GM13976 (cell line): Measurements from ENCODE around the gene ZFYVE28.

Experiments used
- DNase-seq: peaks from one replicate; pipeline ENCODE4 v3.0.0; 2012; ENCODE audit warnings: low spot score
- in situ Hi-C: fragments of 300-500 bp; cut with MboI; formaldehyde crosslinking; loops from one replicate; pipeline ENCODE4 v1.12.0; 2022; ENCODE audit warnings: low sequenced_read_pairs, mixed read lengths, inconsistent platforms; ENCODE audit not compliant: unreplicated experiment
- TF ChIP-seq, protein P1 (sequence below): IDR thresholded peaks from 2 replicates; pipeline ENCODE4 v1.5.1; 2012; ENCODE audit warnings: borderline replicate concordance, mild to moderate bottlenecking; ENCODE audit not compliant: insufficient read depth; ENCODE audit errors: extremely low read depth, missing control alignments, control extremely low read depth

ZFYVE28 gene

DNA sequence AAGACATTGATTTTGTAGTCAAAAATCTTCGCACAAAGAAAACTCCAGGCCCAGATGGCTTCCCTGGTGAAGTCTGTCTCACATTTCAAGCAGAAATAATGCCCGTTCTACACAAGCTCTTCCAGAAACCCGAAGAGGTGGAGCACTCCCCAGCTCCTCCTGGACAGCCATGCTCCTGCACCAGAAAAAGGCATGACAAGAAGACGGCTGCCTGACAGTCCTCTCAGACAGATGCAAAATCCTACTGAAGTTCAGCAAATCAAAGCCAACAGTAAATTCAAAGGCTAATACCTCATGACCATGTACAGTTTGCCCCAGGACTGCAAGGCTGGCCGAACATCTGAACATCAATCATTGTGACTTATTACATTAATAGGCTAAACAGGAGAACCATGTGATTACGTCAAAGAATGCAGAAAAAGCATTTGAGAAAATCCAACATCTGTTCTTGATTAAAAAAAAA is 125.8 kb downstream of the ZFYVE28 start:
- DNase-seq, result no peak
- TF ChIP-seq, protein P1, sequence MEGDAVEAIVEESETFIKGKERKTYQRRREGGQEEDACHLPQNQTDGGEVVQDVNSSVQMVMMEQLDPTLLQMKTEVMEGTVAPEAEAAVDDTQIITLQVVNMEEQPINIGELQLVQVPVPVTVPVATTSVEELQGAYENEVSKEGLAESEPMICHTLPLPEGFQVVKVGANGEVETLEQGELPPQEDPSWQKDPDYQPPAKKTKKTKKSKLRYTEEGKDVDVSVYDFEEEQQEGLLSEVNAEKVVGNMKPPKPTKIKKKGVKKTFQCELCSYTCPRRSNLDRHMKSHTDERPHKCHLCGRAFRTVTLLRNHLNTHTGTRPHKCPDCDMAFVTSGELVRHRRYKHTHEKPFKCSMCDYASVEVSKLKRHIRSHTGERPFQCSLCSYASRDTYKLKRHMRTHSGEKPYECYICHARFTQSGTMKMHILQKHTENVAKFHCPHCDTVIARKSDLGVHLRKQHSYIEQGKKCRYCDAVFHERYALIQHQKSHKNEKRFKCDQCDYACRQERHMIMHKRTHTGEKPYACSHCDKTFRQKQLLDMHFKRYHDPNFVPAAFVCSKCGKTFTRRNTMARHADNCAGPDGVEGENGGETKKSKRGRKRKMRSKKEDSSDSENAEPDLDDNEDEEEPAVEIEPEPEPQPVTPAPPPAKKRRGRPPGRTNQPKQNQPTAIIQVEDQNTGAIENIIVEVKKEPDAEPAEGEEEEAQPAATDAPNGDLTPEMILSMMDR, result no peak
- in situ Hi-C loops, result no loop called here

DNA sequence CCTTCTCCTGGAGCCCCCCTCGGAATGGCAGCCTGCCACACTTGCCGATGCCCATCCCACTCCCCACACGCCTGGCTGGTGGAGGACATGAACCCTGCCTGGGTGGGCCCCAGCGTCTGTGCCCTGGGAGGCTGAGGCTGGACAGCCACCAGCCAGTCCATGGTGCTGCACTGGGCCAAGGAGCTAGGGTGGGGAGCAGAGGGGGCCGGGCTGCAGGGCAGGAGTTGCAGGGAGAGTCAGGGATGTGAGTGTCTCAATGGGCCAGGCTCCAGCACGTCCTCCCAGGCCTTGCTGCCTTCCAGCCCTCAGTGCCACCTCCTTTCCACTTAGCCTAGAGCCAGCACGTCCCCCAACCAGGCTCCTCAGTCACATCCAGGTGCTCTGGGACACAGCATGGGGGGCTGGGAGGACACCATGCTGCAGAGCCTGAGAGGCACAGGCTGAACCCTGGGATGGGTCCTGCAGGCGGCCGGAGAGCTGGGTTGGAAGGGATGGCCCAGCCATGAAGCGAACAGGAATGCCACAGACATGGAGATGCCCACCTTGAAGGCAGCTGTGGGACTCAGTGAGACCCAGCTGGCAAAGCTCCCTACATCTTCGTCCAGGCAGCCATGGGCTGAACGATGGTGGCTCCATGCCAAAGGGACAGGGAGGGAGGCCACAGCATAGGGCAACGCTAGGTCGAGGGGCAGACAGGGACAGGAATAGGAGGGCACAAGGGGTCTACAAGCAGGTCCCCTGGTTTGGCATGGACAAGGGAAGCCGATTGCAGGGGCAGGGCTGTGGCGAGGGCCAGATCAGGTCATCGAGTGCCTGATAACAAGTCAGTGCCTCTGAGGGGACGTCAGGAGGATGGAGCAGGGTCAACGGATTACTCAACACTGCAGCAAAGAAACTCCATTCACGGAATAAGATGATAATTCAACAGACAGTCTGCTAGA is 126.5 kb downstream of the ZFYVE28 start:
- TF ChIP-seq, protein P1, result no peak
- no peak for DNase-seq
- in situ Hi-C loops, result no loop called here

DNA sequence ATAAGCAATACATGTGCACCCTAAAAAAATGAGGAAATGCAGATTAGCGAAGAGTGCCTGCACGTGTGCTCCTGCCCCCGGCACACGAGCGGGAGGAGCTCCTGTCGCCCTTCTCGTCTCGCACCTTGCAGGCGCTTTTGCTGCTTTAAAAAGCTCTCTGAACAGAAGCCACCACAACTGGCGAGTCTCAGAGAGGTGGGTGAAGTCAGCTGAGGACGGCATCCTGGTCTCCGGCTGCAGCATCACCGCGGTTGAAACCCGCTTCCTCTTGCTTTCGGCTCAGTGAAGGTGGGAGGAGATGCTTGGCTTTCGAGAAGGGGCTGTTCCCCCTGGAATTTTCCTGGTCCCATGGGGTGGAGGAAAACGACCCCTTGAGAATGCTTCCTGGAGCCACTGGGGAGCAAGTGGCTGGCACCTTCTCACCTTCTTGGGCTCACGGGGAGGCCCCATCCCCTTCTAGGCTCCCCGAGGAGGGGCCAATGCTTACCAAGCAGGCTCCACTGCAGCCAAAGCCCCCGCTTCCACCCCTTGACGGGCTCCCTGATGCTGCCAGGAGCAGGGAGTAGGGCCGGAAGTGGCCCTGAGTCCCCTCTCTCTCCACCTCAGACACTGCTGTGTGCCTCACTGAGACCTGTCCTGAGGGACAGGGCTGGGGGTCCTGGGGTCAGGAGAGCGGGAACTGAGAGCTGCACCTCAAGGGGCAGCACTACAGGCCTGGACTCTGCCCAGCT is 127.3 kb downstream of the ZFYVE28 start:
- TF ChIP-seq, protein P1, result no peak
- peak; percentile 67 for DNase-seq
- in situ Hi-C loops, result no loop called here

DNA sequence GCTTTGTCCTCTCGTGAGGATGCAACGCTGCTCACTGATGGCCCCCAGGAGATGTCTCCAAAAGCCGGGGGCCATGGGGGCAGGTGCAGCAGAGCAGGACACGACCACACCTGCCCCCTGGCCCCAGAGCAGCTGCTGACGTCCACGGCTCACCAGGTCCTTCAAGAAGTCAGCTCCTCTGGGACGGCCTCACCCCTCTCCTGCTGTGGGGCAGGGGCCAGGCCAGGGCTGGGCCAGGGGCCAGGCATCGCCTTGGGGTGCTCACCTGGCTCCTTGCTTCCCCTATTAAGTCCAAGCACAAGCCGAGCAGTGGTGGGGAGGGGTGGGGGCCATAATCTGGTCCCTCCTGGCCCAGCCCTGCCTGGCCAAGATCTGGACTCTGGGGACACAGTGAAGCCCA is 128.0 kb downstream of the ZFYVE28 start:
- no peak for DNase-seq
- TF ChIP-seq, protein P1, result no peak
- in situ Hi-C loops, result no loop called here

DNA sequence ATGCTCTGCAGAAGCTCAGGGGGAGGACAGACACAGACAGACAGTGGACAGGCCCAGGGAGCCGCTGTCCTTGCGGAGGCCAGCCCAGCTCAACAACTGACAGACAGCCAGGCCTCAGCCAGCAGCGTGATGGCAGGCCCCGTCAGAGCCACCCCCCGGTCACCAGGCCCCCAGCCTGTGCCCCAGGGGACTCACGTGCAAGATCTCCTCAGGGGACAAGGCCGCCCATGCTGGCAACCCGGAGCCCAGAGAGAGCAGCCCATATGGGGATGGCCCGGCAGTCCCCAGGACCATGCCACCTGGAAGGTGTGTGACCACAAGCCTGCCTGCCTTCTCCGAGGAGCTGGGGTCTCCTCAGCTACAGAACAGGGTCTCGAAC is 128.5 kb downstream of the ZFYVE28 start:
- in situ Hi-C loops, result no loop called here
- TF ChIP-seq, protein P1, result no peak
- DNase-seq, result no peak

DNA sequence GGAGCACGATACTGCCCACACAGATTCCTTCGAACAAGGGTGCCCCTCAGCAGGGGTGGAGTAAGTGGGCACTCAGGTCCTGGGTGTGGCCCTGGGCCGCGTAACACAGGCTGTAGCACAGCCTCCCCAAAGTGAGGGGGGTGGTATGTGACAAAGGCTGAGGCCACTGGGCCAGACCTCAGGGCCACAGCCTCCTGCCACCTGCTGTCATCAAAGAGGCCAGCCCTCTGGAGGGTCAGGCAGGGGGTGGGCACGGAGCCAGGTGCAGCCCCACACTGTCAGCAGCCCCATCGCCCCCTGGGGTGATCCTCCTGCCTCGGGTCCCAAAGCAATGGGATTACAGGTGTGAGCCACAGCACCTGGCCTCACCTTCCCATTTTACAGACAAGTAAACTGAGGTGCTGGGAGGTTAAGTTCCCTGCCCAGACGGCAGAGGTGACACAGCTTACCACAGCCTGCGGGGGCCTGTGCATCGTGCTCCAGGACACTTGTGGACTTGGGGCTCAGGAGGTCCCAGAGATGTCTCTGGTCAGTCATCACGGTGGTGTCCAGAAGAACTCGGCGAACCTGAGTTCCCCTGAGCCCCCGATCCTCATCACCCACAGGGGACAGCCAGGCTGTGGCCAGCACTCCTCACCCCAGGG is 129.0 kb downstream of the ZFYVE28 start:
- TF ChIP-seq, protein P1, result no peak
- in situ Hi-C loops, result no loop called here
- no peak for DNase-seq
